Epithelial cell of proximal tubule (primary cell): ENCODE measurements around the gene JHY. TPM values are rescaled to one million over a fixed set of nuclear protein-coding genes. Genes with fewer than 3 reads are reported as not detected.

Experiments used
- DNase-seq: peaks from one replicate; pipeline ENCODE4 v3.0.0-alpha.2; 2011; ENCODE audit warnings: low read depth
- H3K4me3 ChIP-seq: 2 replicates; pipeline ENCODE4 v1.5.1; 2011; ENCODE audit warnings: low read depth, mild to moderate bottlenecking, low read length
- total RNA-seq: library from RNA; depleted of rRNA; stranded (reverse); fragments of >200 nt; gene quantifications from 2 replicates; pipeline ENCODE4 v1.2.3, GENCODE V29; 2015
- TF ChIP-seq, protein P1 (sequence below): conservative IDR thresholded peaks from 2 replicates; pipeline ENCODE4 v1.5.1; 2012; ENCODE audit warnings: low read depth, mild to moderate bottlenecking, low read length

JHY gene
- total RNA-seq, 1 donor from 2014 or later = 1.2 TPM

DNA sequence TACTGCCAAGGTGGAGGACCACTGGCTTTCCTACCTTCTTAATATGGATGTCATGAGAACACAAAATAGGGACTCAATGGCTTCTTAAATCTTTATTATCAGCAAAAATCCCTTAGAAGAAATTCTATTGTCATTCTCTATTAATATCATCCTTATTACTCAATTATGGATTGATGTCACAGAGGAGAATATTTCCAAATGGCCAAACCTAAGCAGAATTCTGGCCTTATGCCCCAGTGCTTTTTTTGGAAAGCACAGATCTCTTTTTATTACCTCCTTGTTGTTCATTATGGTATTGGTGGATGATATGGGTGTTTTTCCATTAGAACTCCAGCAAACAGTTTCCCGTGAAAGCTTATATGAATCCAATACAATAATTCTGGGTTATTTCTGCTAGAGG lies 34.4 kb upstream of the JHY start:
- DNase-seq = no peak
- TF ChIP-seq, protein P1, sequence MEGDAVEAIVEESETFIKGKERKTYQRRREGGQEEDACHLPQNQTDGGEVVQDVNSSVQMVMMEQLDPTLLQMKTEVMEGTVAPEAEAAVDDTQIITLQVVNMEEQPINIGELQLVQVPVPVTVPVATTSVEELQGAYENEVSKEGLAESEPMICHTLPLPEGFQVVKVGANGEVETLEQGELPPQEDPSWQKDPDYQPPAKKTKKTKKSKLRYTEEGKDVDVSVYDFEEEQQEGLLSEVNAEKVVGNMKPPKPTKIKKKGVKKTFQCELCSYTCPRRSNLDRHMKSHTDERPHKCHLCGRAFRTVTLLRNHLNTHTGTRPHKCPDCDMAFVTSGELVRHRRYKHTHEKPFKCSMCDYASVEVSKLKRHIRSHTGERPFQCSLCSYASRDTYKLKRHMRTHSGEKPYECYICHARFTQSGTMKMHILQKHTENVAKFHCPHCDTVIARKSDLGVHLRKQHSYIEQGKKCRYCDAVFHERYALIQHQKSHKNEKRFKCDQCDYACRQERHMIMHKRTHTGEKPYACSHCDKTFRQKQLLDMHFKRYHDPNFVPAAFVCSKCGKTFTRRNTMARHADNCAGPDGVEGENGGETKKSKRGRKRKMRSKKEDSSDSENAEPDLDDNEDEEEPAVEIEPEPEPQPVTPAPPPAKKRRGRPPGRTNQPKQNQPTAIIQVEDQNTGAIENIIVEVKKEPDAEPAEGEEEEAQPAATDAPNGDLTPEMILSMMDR = no peak
- no peak overlapping the region for H3K4me3 ChIP-seq

DNA sequence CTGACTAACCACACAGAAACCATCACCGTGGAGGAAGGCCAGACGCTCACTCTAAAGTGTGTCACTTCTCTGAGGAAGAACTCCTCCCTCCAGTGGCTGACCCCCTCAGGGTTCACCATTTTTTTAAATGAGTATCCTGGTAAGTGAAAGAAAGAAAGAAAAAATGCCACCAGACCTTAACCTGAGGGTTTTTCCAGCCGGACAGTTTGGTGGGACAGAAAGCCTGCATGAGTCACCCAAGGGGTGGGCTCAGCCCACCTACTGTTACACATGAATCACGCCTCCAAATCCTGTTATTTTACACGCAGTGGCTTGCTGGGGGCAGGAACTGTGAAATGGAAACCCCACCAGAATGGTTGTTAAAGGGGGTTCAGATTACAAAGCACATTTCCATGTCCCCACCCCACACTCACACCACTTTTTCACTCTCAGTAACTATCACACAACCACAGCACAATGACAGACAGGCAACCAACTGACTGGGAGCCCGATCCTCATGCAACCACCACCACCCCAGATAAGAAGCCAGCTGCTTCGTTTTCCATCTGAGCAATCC lies 32.4 kb upstream of the JHY start:
- H3K4me3 ChIP-seq = no peak overlapping the region
- TF ChIP-seq, protein P1 = peak; percentile 16
- no peak for DNase-seq

DNA sequence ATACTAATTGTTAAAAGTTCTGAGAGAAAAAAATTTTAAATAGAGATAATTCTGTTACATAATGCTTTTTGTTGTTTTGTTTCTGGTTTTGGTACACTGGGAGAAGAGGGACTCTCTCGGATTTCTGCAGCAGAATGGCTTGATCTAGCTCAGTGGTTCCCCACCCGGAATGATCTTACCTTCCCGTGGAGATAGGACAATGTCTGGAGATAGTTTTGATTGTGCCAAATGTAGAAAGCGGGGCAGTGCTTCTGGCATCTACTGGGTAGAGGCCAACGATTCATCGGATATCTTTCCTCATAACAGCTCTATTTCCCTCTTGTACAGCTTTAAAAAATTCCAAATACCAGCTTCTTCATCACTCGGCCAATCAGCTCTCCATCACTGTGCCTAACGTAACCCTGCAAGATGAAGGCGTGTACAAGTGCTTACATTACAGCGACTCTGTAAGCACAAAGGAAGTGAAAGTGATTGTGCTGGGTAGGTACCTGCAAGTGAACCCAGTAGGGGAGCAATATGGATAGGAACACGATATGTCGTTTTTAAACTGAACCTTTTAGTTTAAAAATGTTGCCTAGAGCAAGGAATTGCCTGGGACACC lies 31.1 kb upstream of the JHY start:
- no peak overlapping the region for H3K4me3 ChIP-seq
- TF ChIP-seq, protein P1 = no peak
- no peak for DNase-seq

DNA sequence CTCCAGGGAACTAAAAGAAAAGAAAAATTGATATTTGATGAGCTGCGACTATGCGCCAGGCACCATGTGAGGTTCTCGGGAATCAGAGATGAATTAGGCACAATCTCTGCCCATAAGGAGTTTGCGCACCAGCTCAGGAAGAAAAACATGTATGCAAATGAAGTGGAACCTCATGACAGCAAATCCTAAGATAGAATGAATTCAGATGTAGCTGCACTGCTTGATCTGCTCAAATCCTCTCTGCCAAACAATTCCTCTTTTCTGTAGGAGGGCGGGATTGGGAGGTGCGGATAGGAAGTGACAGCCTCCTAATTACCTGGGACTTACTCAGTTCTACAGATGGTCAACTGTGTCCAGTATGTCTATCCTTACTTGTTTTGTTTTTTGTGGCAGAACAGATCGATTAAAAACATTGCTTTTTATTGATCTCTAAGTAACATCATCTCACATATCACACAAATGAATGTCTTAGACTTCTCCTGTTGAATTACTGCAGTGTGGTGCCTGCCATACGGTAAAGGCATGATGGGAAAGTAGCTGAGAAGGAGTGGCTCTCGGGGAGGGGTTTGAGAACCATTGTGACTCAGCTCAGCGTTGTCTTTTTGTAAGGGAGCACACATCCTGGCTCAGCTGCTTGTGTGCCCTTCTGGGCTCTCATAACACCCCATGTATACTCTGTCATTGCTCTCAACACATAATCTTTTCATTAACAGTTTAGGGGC lies 30.3 kb upstream of the JHY start:
- no peak for DNase-seq
- TF ChIP-seq, protein P1 = no peak
- H3K4me3 ChIP-seq = no peak overlapping the region

DNA sequence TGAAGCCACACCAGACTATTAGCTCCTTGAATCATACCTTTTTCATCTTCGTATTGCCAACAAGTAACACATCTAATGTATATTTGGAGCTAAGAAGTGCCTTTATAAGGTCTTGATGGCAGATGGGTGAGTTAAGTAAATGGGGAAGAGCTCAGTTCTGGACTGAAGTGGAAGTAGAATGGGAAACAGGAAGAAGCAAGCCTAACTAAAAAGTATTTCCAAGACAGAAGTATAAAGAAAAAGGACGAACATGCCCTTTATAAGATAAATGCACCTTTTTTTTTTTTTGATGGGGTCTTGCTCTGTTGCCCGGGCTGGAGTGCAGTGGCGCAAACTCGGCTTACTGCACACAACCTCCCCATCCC lies 29.8 kb upstream of the JHY start:
- DNase-seq = no peak
- H3K4me3 ChIP-seq = no peak overlapping the region
- TF ChIP-seq, protein P1 = no peak

DNA sequence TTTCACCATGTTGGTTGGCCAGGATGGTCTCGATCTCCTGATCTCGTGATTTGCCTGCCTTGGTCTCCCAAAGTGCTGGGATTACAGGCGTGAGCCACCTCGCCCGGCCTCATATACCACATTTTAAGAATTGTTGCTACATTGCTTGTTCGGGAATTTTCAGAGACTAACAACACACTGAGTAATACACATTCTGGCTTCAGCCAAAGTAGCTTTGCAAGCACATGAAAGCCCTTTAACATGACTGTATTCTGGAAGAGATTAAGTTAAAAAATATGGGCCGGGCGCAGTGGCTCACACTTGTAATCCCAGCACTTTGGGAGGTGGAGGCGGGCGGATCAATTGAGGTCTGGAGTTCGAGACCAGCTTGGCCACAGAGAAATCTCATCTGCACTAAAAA lies 29.3 kb upstream of the JHY start:
- no peak for DNase-seq
- no peak overlapping the region for H3K4me3 ChIP-seq
- TF ChIP-seq, protein P1 = no peak

DNA sequence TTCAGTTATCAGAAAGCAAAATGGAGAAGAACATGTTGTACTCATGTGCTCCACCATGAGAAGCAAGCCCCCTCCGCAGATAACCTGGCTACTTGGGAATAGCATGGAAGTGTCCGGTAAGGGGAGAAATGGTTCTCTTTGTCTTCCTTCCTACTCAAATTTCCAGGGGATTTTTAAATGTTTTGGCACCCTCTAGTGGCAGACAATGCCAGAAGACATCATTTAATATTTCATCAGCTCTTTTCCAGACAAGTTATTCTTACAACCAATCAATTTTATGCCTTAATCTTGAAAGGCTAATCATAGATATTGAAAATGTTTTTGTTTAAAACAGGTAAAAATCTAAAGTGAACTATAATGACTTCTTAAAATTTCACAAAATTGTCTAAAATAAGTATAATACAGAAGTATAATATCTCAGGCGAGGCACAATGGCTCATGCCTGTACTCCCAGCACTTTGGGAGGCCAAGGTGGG lies 28.6 kb upstream of the JHY start:
- peak; percentile 35 for DNase-seq
- TF ChIP-seq, protein P1 = peak; percentile 70
- H3K4me3 ChIP-seq = no peak overlapping the region
